ENCODE measurements around the gene NDUFA9. TPM values are rescaled to one million over a fixed set of nuclear protein-coding genes. Genes with fewer than 3 reads are reported as not detected.

NDUFA9 gene
- total and polyA plus RNA-seq, 9 donors = 75.2 to 112 (median 79.2) TPM

GRCh38 chr12:4621511-4621910 lies 27.4 kb upstream of the NDUFA9 start:
- H3K27ac ChIP-seq (ENCODE audit: low read length) = no peak overlapping the region
- no CpG with 5 or more reads among the region's 3 CpGs for WGBS (ENCODE audit: insufficient coverage)

GRCh38 chr12:4626543-4626942 lies 22.4 kb upstream of the NDUFA9 start:
- no peak for DNase-seq
- no peak overlapping the region for H3K4me3 ChIP-seq (ENCODE audit: low read length)
- peaks cover 5% of the 10 kb centered on the region for H3K27me3 ChIP-seq (ENCODE audit: control insufficient read depth, insufficient read depth, low read length)
- H3K27ac ChIP-seq (ENCODE audit: low read length) = no peak overlapping the region
- no peaks in the 10 kb centered on the region for H3K9me3 ChIP-seq (replicated peaks; ENCODE audit: control insufficient read depth, low read depth, low read length)
- no peaks in the 10 kb centered on the region for H3K36me3 ChIP-seq (ENCODE audit: control insufficient read depth, insufficient read depth, low read length)
- H3K4me1 ChIP-seq (ENCODE audit: control insufficient read depth, insufficient read depth, low read length) = no peaks in the 10 kb centered on the region
- 93% methylated on average over 2 of the region's 5 CpGs for WGBS (ENCODE audit: insufficient coverage)

More at GRCh38 chr12:4621511-4621910, 27.4 kb upstream of the NDUFA9 start:
- Histone ChIP-seq H3K4me3 (ENCODE audit: low read length) (no peak overlapping the region), H3K27me3 (ENCODE audit: control insufficient read depth, insufficient read depth, low read length) (peaks cover 2% of the 10 kb centered on the region), H3K4me1 (ENCODE audit: control insufficient read depth, insufficient read depth, low read length) (no peaks in the 10 kb centered on the region), H3K36me3 (ENCODE audit: control insufficient read depth, insufficient read depth, low read length) (no peaks in the 10 kb centered on the region), H3K9me3 (replicated peaks; ENCODE audit: control insufficient read depth, low read depth, low read length) (no peaks in the 10 kb centered on the region)
- DNase-seq = no peak

GRCh38 chr12:4628406-4628805 lies 20.5 kb upstream of the NDUFA9 start:
- Histone ChIP-seq H3K36me3 (ENCODE audit: control insufficient read depth, insufficient read depth, low read length) (no peaks in the 10 kb centered on the region), H3K27me3 (ENCODE audit: control insufficient read depth, insufficient read depth, low read length) (peaks cover 5% of the 10 kb centered on the region), H3K4me3 (ENCODE audit: low read length) (no peak overlapping the region), H3K4me1 (ENCODE audit: control insufficient read depth, insufficient read depth, low read length) (no peaks in the 10 kb centered on the region), H3K9me3 (replicated peaks; ENCODE audit: control insufficient read depth, low read depth, low read length) (no peaks in the 10 kb centered on the region), H3K27ac (ENCODE audit: low read length) (no peak overlapping the region)
- 92% methylated on average over 5 of the region's 10 CpGs for whole genome bisulfite sequencing (ENCODE audit: insufficient coverage)
- no peak for DNase-seq

GRCh38 chr12:4630262-4630661 lies 18.7 kb upstream of the NDUFA9 start:
- H3K9me3 ChIP-seq (replicated peaks; ENCODE audit: control insufficient read depth, low read depth, low read length) = no peaks in the 10 kb centered on the region
- no peak for DNase-seq
- no peaks in the 10 kb centered on the region for H3K36me3 ChIP-seq (ENCODE audit: control insufficient read depth, insufficient read depth, low read length)
- H3K27me3 ChIP-seq (ENCODE audit: control insufficient read depth, insufficient read depth, low read length) = peaks cover 5% of the 10 kb centered on the region
- H3K4me3 ChIP-seq (ENCODE audit: low read length) = no peak overlapping the region
- H3K27ac ChIP-seq (ENCODE audit: low read length) = no peak overlapping the region
- WGBS (ENCODE audit: insufficient coverage) = no CpG with 5 or more reads among the region's 5 CpGs
- H3K4me1 ChIP-seq (ENCODE audit: control insufficient read depth, insufficient read depth, low read length) = no peaks in the 10 kb centered on the region

GRCh38 chr12:4643747-4644146 lies 5.2 kb upstream of the NDUFA9 start:
- WGBS (ENCODE audit: insufficient coverage) = no CpG with 5 or more reads among the region's 6 CpGs
- peaks cover 5% of the 10 kb centered on the region for H3K4me1 ChIP-seq (ENCODE audit: control insufficient read depth, insufficient read depth, low read length)
- H3K4me3 ChIP-seq (ENCODE audit: low read length) = no peak overlapping the region
- no peaks in the 10 kb centered on the region for H3K36me3 ChIP-seq (ENCODE audit: control insufficient read depth, insufficient read depth, low read length)
- peaks cover 2% of the 10 kb centered on the region for H3K27me3 ChIP-seq (ENCODE audit: control insufficient read depth, insufficient read depth, low read length)
- no peaks in the 10 kb centered on the region for H3K9me3 ChIP-seq (replicated peaks; ENCODE audit: control insufficient read depth, low read depth, low read length)
- no peak overlapping the region for H3K27ac ChIP-seq (ENCODE audit: low read length)
- DNase-seq = no peak

- H3K27me3 ChIP-seq (ENCODE audit: control insufficient read depth, insufficient read depth, low read length) = peaks cover 2% of the 10 kb centered on the region
- no peak for DNase-seq
- WGBS (ENCODE audit: insufficient coverage) = no CpG with 5 or more reads among the region's 1 CpG
- no peak overlapping the region for H3K27ac ChIP-seq (ENCODE audit: low read length)
- no peak overlapping the region for H3K4me3 ChIP-seq (ENCODE audit: low read length)
- no peaks in the 10 kb centered on the region for H3K9me3 ChIP-seq (replicated peaks; ENCODE audit: control insufficient read depth, low read depth, low read length)
- no peaks in the 10 kb centered on the region for H3K36me3 ChIP-seq (ENCODE audit: control insufficient read depth, insufficient read depth, low read length)
- peaks cover 6% of the 10 kb centered on the region for H3K4me1 ChIP-seq (ENCODE audit: control insufficient read depth, insufficient read depth, low read length)
Measured at GRCh38 chr12:4645023-4645422, 3.9 kb upstream of the NDUFA9 start.

GRCh38 chr12:4648104-4648500 lies 812 bp upstream of the NDUFA9 start:
- DNase-seq = peak; percentile 32
- Histone ChIP-seq H3K9me3 (replicated peaks; ENCODE audit: control insufficient read depth, low read depth, low read length) (no peaks in the 10 kb centered on the region), H3K4me3 (ENCODE audit: low read length) (peak overlapping the region; percentile 69), H3K27me3 (ENCODE audit: control insufficient read depth, insufficient read depth, low read length) (no peaks in the 10 kb centered on the region), H3K36me3 (ENCODE audit: control insufficient read depth, insufficient read depth, low read length) (no peaks in the 10 kb centered on the region), H3K27ac (ENCODE audit: low read length) (peak overlapping the region; percentile 92), H3K4me1 (ENCODE audit: control insufficient read depth, insufficient read depth, low read length) (peaks cover 8% of the 10 kb centered on the region)
- 35% methylated on average over 2 of the region's 4 CpGs for WGBS (ENCODE audit: insufficient coverage)

- Histone ChIP-seq H3K9me3 (replicated peaks; ENCODE audit: control insufficient read depth, low read depth, low read length) (no peaks in the 10 kb centered on the region), H3K36me3 (ENCODE audit: control insufficient read depth, insufficient read depth, low read length) (no peaks in the 10 kb centered on the region), H3K27ac (ENCODE audit: low read length) (peak overlapping the region; percentile 92), H3K4me3 (ENCODE audit: low read length) (peak overlapping the region; percentile 69), H3K4me1 (ENCODE audit: control insufficient read depth, insufficient read depth, low read length) (peaks cover 8% of the 10 kb centered on the region), H3K27me3 (ENCODE audit: control insufficient read depth, insufficient read depth, low read length) (no peaks in the 10 kb centered on the region)
- no peak for DNase-seq
- WGBS (ENCODE audit: insufficient coverage) = 0% methylated on average over 6 of the region's 6 CpGs
Measured at GRCh38 chr12:4649358-4649661, 396 bp downstream of the NDUFA9 start.

- H3K27ac ChIP-seq (ENCODE audit: low read length) = no peak overlapping the region
- DNase-seq = no peak
- peaks cover 26% of the 10 kb centered on the region for H3K36me3 ChIP-seq (ENCODE audit: control insufficient read depth, insufficient read depth, low read length)
- no peak overlapping the region for H3K4me3 ChIP-seq (ENCODE audit: low read length)
- H3K9me3 ChIP-seq (replicated peaks; ENCODE audit: control insufficient read depth, low read depth, low read length) = no peaks in the 10 kb centered on the region
- no peaks in the 10 kb centered on the region for H3K27me3 ChIP-seq (ENCODE audit: control insufficient read depth, insufficient read depth, low read length)
- peaks cover 4% of the 10 kb centered on the region for H3K4me1 ChIP-seq (ENCODE audit: control insufficient read depth, insufficient read depth, low read length)
Measured at GRCh38 chr12:4653257-4653656, 4.3 kb downstream of the NDUFA9 start.

- Histone ChIP-seq H3K4me3 (ENCODE audit: low read length) (no peak overlapping the region), H3K36me3 (ENCODE audit: control insufficient read depth, insufficient read depth, low read length) (peaks cover 30% of the 10 kb centered on the region)
- no CpG with 5 or more reads among the region's 2 CpGs for WGBS (ENCODE audit: insufficient coverage)
Measured at GRCh38 chr12:4653691-4654090, 4.8 kb downstream of the NDUFA9 start.

GRCh38 chr12:4663971-4664505 lies 15.1 kb downstream of the NDUFA9 start:
- peaks cover 65% of the 10 kb centered on the region for H3K36me3 ChIP-seq (ENCODE audit: control insufficient read depth, insufficient read depth, low read length)
- WGBS (ENCODE audit: insufficient coverage) = no CpG with 5 or more reads among the region's 3 CpGs
- H3K4me1 ChIP-seq (ENCODE audit: control insufficient read depth, insufficient read depth, low read length) = no peaks in the 10 kb centered on the region
- no peak overlapping the region for H3K27ac ChIP-seq (ENCODE audit: low read length)
- DNase-seq = no peak
- no peaks in the 10 kb centered on the region for H3K9me3 ChIP-seq (replicated peaks; ENCODE audit: control insufficient read depth, low read depth, low read length)
- H3K27me3 ChIP-seq (ENCODE audit: control insufficient read depth, insufficient read depth, low read length) = no peaks in the 10 kb centered on the region
- no peak overlapping the region for H3K4me3 ChIP-seq (ENCODE audit: low read length)

More at GRCh38 chr12:4653691-4654090, 4.8 kb downstream of the NDUFA9 start:
- DNase-seq = no peak
- Histone ChIP-seq H3K4me1 (ENCODE audit: control insufficient read depth, insufficient read depth, low read length) (peaks cover 2% of the 10 kb centered on the region), H3K27me3 (ENCODE audit: control insufficient read depth, insufficient read depth, low read length) (no peaks in the 10 kb centered on the region), H3K9me3 (replicated peaks; ENCODE audit: control insufficient read depth, low read depth, low read length) (no peaks in the 10 kb centered on the region), H3K27ac (ENCODE audit: low read length) (no peak overlapping the region)
